Esophagus squamous epithelium (tissue), 4 donors: ENCODE results near the gene OLAH.
"Not testable (repeated sequence)": the region's sequence is repeated elsewhere in the genome, so short reads cannot be mapped to it uniquely, and the experiment has no call there.

Experiments used
- CTCF ChIP-seq, 6 experiments: fragments of 450-650 bp in 4 of 6; fragments of 200-600 bp in 2 of 6; sonication (generic) in 2 of 6; IDR thresholded peaks; one replicate each; pipeline ENCODE4 v1.5.1; 2016 to 2019; ENCODE audit warnings: antibody characterized with exemption in 6 of 6, mild to moderate bottlenecking in 4 of 6, moderate library complexity in 4 of 6
- POLR2A ChIP-seq, 4 donors: fragments of 450-650 bp; IDR thresholded peaks; one replicate each; pipeline ENCODE4 v1.6.1; 2017; ENCODE audit warnings: antibody characterized with exemption in 4 of 4, mild to moderate bottlenecking in 4 of 4, moderate library complexity in 3 of 4

- not testable (repeated sequence) for TF ChIP-seq CTCF, POLR2A (IDR thresholded peaks at IDR 0.05)
These were observed 19.4 kb upstream of the OLAH start for GRCh38 chr10:15024017-15025004.
